Kidney glomerular epithelial cell (primary cell): ENCODE measurements around the gene MCC.
A peak's percentile ranks its signal among the peaks of the same experiment; 100 is the strongest.

Source experiments
- DNase-seq: peaks from one replicate; lab custom pipeline; 2025; lab: John Stamatoyannopoulos, UW

Gene MCC

DNA sequence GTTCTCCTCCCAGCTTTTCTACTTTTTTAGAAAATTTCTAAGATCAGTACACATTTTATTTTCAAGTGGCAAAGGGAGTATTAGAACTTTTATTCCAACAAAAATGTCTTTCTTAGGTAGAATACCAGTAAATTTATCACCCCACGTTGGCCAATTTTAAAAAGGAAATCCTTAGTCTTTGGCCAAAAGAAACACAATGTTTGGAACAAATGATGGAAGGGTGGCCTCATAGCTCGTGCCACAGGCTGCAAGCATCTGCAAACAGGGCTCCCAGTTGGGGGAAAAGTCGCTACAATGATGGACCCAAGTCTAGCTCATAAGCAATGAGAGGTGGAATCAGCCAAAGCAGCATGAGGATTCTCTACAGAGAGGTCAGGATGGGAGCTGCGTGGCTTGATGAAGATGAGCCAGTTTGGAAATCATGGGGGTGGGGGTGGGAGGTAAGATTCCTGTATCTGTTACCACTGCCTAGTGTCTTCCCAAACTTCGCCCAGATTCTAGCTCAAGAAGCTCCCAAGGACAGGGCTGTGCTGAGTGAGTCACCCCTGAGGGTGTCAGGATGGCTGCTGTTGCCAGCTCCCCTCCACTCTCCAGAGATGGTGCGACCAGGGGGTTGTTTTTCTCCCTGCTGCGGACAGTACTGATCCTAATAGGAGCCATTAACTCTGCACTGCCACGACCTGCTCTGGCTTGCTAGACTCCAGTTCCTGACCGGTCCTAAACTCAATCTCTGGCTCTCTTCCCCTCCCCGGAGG is 436.0 kb downstream of the MCC start:
- DNase-seq = no peak

DNA sequence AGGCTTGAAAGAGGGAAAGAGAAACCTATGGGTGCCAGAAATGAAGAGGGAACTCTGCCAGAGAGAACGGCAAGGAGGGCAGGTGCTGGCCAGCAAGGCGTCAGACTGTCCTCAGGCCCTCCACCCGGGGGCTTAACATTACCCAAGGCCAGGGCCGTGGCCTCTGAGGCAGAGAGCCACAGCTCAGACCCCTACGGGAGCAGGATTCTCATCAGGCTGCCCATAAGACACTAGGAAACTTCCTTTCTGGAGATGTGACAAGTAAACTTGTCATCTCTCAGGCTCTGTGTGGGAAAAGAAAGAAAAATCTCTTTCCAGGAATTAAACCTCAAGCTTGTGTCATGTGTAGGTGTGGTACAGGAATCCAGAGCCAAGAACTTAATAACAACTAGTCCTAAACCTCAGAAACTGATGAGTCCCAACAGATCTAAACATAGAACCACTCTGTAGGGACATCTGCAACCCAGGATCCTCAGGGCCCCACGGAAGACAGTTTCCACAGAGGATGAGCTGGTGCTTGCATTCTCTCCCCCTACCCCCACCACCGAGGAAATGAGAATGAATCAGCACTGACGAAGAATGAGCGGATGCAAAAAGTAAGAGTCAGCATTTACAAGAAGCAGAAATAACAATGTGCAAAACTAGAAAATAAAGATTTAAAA is 437.4 kb downstream of the MCC start:
- peak; percentile 89 for DNase-seq

DNA sequence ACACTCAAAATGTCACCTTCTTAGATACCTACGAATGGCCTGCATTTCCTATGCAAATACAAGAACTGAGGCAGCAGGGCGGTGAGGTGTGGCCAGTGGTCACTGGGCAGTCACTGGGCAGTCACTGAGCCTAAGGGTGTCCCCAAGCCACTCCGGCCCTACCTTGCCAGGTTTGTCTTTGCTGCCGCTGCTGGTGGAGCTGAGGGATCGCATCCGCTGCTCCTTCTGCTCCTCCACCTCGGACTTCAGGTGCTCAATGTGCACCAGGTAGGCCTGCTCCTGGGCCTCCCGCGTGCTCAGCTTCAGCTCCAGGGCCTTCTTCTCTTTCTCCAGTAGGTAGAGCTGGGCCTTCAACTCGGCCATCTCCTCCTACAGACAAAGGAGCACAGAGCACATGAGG is 439.3 kb downstream of the MCC start:
- DNase-seq = no peak

DNA sequence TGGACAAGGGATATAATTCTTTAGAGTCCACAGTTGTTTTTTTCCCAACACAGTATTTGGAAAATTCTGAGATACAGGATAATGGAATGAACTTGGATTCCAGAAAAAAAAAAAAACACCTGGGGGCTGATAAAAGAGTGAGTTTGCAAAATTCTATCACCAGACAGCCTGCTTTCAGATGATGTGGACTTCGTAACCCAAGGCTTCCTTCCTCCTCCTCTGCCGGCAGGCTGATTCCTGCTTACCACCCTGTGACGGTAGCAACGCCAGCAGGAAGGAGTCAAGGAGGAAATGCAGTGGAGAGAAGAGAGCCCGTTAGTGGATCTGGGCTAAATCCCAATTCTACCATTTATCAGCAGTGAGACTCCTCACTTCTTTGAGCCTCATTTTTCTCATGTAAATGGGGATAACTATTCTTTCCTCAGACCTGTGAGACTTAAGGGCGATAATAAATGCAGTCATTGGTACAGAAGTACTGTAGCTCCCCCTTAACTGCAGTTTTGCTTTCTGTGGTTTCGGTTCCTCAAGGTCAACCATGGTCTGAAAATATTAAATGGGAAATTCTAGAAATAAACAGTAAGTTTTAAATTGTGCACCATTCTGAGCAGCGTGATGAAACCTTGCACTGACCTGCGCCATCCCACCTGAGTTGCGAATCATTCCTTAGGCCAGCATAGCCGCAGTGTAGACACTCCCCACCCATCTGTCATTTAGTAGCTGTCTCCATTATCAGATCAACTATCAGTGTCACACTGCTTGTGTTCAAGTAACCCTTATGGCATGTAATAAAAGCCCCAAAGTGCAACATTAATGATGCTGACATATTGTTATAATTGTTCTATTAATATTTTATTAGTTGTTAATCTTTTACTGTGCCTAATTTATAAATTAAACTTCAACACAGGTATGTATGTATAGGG is 440.3 kb downstream of the MCC start:
- DNase-seq = peak; percentile 67

DNA sequence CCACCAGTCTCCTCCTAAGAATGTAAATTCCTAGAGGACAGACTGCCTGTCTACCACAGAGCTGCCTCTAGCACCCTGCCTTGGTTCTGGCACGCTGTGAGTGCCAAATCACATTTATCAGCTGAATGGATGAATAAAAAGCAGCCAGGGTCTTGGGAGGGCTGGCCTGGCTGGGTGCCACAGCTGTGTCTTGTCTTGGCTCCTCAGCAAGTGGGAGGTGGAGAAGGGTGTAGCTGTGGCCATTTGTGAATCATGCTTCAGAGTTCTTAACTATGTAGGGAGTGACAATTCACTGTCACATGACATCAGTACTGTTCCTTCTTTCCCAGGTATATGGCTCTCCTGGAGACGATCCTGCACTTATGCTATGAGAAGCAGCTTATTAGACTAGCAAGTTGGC is 441.0 kb downstream of the MCC start:
- DNase-seq = peak; percentile 72

DNA sequence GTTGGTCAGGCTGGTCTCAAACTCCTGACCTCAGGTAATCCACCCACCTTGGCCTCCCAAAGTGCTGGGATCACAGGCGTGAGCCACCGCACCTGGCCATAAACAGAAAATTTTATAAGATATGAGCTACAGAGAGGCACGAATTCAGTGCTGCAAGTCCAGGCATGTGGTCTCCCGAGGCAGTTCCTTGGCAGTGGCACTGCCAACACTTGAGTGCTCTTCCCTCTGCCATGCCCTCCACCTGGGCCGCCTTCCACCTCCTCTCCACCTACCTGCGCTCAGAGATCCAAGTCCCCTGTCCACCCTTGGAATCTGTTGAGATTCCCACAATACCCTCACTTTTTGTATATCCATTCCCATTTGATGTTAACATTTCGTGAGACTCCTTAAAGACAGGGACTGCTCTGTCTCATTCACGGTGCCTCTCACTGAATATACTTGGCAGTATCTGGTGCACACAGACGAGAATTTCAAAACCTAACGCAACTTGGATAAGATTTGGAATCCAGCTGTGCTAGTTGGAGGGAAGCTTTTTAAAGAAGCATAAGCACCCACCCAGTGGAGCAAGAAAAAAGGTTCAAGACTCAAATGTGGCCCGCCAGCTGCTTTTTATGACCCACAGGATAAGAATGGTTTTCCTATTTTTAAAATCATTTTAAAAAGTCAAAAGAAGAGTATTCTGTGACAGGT is 443.3 kb downstream of the MCC start:
- no peak for DNase-seq

DNA sequence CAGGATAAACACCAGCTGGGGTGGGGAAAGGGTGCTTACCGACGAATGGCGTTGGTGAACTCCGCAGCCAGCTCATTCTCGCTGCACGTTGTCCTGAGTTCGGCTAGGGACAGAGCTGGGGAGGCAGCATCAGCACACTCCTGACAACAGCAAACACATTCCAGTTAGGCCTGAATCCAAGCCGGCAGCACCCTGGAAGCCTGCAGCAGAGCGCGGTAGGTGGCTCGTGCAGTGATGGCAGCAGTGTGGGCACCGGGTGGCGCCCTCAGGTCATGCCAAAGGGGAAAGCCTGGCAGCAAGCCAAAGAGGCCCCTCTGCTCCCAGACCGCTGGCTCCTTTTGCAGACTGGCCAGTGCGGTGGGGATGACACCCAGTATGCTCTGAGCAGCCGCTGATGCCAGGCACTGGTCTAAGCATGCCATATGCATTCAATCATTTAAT is 444.7 kb downstream of the MCC start:
- no peak for DNase-seq

DNA sequence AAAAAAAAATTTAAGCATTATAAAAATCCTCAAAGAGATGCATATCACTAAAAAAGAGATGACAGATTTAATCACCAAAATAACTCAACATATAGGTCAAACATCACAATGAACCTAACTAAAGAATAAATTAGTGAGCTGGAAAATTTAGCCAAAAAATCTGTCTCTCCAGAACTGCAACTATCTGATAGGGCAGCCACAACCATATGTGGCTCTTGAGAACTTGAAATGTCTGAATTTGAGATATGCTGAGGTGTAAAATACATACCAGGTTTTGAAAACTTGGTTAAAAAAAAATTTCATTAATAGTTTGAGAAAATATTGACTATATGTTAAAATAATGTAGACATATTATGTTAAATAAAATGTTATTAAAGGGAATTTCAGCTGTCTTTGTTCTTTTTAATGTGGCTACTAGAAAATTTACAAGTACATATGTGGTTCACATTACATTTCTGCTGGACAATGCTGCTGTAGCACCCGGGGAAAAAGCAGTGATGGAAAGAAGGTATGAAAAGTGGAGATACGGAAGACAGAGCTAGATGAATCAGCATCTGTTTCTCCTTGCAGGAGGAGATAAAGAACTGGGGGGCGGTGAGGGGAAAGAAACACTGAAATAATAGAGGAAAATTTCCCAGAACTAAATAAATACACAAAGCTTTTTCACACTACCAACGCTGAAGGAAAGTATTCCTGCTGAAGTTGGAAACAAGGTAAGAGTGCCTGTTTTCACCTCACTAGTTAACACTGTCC is 445.6 kb downstream of the MCC start:
- no peak for DNase-seq

DNA sequence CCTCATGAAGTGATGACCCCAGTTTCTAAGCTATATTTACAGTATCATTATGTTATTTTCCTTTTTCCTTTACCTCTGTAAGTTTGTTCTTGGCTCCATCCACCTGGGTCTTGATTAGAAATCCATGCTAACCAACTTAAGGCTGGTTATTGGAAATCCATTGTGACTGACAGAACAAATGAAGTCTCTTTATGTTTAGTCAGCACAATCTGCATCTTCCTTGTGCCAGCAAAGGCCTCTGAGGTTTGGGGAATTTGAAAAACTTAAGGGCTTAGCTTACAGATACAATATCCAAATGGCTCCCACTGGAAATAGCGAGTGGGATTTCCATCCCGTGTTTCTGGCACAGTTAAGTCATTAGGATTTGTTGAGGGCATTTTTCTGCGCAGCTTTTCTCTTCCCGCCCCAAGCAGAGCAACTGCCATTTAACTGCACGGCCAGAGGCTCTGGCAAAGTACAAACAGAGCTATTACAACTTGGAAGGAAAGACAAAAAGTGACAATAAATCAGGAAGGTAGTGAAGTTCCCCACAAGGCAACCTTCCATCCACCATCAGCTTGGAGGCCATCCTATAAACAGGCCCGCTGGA is 447.5 kb downstream of the MCC start:
- no peak for DNase-seq

DNA sequence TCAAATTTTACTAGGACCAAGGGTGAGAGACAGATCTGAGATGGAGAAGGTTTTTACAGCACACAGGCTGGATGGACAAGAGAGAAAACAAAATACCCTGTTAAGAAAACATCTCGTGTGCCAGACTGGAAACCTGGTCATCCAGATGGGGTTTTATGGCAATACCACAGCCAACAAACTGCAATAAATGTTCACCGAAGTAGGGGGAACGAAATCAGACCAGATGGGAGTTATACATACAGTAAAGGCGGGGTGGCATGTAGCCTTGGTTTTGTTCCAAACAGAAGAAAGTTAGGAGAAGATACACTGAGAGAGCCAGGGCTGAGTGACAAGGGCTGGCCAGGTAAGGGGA is 448.3 kb downstream of the MCC start:
- DNase-seq = no peak

DNA sequence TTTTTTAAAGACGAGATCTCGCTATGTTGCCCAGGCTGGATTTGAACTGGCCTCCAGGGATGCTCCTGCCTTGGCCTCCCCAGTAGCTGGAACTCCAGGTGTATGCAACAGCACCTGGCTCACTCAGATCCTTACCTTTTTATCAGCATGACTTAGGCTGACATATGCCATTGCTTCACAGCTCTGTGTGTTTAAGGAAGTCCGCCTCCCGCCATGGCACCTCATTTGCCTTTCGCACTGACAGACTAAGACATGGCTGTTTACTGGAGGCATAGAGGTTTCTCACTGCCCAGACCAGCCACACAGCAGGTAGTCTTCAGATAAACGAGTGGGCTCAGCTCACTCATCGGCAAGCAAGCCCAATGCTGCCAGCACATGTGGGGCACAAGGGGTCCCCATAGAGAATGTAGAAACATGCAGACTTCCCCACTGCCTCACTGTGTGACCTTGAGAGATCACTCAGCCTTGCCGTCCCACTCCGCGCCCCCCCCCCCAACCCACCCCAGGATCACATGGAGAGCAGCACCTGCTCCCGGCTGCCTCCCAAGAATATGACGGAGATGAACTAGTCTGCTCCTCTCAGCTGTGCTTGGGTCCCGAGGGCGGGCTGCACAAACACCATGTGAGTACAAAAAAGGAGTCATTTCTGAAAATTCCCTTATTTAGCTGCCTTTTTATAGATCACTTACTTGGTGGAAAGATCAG is 448.9 kb downstream of the MCC start:
- no peak for DNase-seq

DNA sequence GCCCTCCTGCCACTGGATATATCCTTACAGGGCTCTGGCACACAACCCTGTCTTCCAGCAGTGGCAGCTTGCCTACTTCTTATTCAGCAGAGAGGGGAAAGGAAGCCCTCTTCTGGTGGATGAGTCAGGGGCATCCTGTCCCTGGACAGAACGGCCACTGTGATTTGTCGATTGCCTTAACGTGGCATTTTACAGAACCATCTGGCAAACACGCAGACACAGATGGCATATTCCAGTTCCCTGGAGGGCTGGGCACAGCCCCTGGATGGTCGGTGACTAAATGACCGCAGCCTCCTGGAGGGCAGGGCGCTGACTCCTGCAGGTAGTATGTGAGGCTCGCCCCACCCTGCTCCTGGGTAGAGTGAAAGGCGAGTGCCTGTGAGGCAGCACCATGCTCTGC is 449.5 kb downstream of the MCC start:
- DNase-seq = no peak

DNA sequence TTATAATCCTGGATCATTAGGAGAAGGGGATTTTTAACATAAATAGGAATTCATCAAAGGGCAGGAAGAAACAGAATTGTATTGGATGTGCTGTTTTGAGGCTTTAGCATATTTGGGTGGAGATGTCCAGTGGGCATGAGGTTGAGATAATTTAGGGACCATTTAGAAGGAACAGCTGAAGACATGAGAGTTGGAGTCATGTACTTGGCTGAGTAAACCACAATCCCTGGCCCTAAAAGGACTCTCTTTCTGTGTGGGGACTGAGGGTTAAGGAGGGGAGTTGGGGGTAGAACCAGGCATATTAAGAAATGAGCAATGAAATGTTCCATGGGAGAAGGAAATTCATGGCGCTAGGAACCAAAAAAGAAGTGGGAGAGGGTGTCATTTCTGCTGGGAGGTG is 450.1 kb downstream of the MCC start:
- no peak for DNase-seq

DNA sequence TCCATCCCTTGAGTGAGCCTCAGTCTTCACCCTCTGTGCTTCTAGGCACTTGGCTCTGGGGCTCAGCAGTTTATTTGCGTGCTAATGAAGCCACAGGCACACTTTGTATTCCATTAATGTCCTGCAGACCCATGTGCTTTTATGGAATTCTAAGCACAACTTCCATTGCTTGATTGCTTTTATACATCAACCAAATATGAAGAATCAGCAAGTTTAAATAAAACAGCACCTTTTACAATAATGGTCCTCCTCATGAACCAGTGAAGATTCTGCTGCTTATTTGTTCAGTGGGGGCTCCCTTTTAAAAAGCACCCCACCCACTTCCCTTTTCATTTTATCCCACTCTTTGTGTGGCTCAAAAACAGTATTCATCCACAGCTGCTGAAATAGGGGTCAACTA is 451.4 kb downstream of the MCC start:
- no peak for DNase-seq

DNA sequence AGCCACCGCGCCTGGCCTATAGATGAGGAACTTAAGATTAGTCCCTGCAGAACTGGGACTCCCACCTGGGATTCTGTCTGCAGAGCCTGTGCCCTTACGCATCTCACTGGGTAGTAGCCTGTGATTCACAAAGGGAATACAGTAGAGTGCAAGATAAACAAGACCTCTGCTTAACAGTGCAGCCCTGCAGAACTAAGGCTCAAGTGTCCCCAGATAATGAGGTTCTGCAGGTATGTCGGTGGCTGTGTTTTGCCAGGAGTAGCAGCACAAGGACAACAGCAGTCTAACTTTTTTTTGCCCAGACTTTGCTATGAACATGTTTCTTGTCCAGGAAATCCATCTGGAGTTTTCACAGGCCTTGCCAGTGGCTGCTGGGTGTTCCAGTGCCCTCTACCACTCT is 451.9 kb downstream of the MCC start:
- no peak for DNase-seq

DNA sequence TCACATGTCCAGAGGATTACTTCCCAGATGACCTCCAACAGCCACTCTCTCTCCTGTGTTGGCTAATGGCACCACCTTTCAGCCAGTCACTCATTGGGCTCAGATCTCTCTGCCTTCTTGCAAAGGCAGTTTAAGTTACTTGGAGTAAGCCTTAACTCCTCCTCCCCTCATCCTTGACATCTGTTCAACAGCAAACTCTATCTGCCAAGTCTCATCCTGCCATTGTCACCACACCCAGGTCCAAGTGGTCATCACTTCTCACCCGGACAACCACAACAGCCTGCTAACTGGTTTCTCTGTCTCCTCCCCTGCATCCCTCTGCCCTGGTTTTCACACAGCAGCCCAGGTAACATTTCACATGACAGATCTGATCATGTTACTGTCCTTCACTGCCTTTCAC is 453.2 kb downstream of the MCC start:
- DNase-seq = no peak

DNA sequence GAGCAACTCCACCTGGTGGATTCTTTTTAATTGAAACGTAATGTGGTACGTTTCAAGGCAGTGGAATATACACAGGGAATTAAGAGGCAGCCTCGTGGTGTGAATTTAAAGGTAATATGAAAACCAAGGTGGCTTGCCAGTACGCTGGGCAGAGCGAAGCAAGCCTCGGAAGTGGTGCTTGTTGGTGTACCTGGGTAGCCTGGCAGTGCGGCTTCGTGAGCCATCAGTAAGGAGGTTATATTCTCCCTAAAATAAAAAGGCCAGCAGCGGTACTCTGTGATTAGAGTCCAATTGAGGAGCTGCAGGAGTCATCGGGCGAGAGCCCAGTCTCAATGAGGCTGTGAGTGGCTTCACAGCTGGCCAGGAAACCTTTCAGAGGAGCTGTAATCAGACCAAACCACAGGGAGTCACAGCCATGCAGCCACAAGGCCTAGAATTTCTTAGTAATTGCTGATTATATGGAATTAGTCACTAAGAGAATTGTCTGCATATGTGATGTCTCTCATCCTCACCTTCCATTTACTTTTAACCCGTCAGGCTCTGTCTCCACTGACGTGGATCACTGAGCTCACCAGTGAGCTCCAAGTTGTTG is 454.0 kb downstream of the MCC start:
- DNase-seq = peak; percentile 25

DNA sequence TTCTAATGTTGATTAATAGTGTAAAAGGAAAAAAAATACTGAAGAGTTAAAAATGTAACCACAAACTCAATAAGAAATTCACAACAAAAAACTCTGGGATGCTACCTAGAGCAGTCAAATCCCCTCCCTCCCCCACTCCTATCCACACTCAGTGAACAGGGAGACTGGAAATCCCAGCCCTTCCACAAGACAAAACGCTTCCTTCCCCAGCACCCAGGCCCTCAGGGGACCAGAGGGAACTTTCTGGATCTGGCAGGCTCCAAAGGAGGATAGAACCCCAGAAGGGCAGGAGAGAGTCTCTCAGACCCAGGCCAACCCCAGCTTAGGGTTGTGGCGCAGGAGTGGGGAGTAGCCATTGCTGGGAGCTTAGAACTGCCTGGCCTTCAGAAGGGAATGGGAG is 456.7 kb downstream of the MCC start:
- DNase-seq = no peak

DNA sequence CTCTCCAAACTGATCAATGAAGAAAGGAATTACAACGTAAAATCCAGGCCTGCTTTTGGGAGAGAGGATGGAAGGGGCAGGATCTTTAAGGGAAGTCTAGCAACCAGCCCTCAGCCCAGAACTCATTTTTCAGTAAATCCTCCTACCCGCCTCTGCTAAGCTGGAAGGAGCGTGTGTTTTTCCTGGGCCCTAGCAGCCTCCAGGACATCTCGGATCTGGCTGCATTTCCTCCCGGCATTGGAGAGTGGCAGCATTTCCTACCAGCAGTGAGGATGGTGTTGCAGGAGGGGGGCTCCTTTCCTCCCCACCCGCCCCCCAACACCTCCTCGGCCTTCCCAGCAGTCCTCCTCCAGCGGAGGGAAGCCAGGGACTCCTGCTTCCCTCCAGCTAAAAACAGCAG is 457.1 kb downstream of the MCC start:
- DNase-seq = no peak

DNA sequence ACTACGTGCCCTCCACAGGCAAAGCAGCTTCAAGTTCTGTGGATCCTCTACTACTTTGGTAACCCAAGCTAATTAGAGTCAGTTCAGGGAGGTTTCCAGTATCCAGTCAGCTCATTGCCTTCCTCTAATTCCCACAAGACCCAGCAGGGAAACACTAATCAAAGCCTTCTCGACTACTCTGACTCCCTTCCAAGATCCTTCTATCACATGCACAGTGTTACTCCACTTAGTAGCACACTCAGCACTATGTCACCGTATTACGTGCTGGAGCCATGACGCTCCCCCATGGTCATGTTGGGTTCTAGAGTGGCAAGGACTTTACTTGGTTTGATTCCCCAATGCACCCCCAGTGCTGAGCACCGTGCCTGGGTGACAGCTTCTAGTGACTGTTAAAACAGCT is 458.6 kb downstream of the MCC start:
- DNase-seq = no peak
